SK-N-SH (cell line): ENCODE measurements around the gene EIF4E2. TPM values are rescaled to one million over a fixed set of nuclear protein-coding genes. Genes with fewer than 3 reads are reported as not detected.

Experiments used
- CTCF ChIA-PET: fragments of 300-600, 350-600 bp; formaldehyde crosslinking; extraction: SDS; loops from one replicate; lab custom pipeline; 2021; lab: Yijun Ruan, JAX
- POLR2A ChIA-PET: fragments of 350-600 bp; sonication (Branson Sonifier 250); formaldehyde crosslinking; extraction: SDS; loops from one replicate; lab custom pipeline; 2020; ENCODE audit warnings: antibody characterized with exemption, inconsistent platforms; lab: Yijun Ruan, JAX
- DNase-seq: peaks from one replicate; pipeline ENCODE4 v3.0.0; 2012
- H2AFZ ChIP-seq: fragments of 200-600 bp; sonication (generic); 2 replicates; pipeline ENCODE4 v1.8.1; 2016; ENCODE audit warnings: antibody characterized with exemption, mild to moderate bottlenecking, low read depth
- H3F3A ChIP-seq: fragments of 200-600 bp; sonication (generic); replicated peaks from 2 replicates; pipeline ENCODE3; 2016; ENCODE audit warnings: antibody characterized with exemption, mild to moderate bottlenecking; ENCODE audit not compliant: insufficient read depth
- H3K27ac ChIP-seq, 2 experiments: fragments of 200-500 bp in 1 of 2; fragments of 200-600 bp in 1 of 2; sonication (Bioruptor generic) in 1 of 2; sonication (generic), shearing (Covaris generic) in 1 of 2; 2 replicates each; pipeline versions ENCODE4 v1.5.1 to v1.6.1; 2014 to 2016; ENCODE audit warnings: low read depth in 2 of 2, inconsistent platforms in 1 of 2, low read length in 1 of 2, mild to moderate bottlenecking in 1 of 2, mixed read lengths in 1 of 2
- H3K27me3 ChIP-seq: fragments of 200-600 bp; sonication (generic), shearing (Covaris generic); 2 replicates; pipeline ENCODE4 v1.6.1; 2016; ENCODE audit warnings: mixed run types; ENCODE audit not compliant: insufficient read depth
- H3K36me3 ChIP-seq, 2 experiments: fragments of 200-500 bp in 1 of 2; fragments of 200-600 bp in 1 of 2; sonication (Bioruptor generic) in 1 of 2; sonication (generic) in 1 of 2; replicated peaks in 1 of 2; 2 replicates each; pipeline versions ENCODE3 to v1.5.1; 2014 to 2016; ENCODE audit warnings: low read length in 1 of 2, mild to moderate bottlenecking in 1 of 2; ENCODE audit not compliant: insufficient read depth in 2 of 2, control insufficient read depth in 1 of 2
- H3K4me1 ChIP-seq, 2 experiments: fragments of 200-500 bp in 1 of 2; fragments of 200-600 bp in 1 of 2; sonication (Bioruptor generic) in 1 of 2; sonication (generic), shearing (Covaris generic) in 1 of 2; 2 replicates each; pipeline versions ENCODE4 v1.5.1 to v1.6.1; 2014 to 2016; ENCODE audit warnings: low read depth in 1 of 2, low read length in 1 of 2, mixed run types in 1 of 2; ENCODE audit not compliant: insufficient read depth in 2 of 2, control insufficient read depth in 1 of 2
- H3K4me2 ChIP-seq: fragments of 200-600 bp; sonication (generic), shearing (Covaris generic); 2 replicates; pipeline ENCODE4 v1.6.1; 2017; ENCODE audit warnings: mixed run types
- H3K4me3 ChIP-seq, 2 experiments: fragments of 200-500 bp in 1 of 2; fragments of 200-600 bp in 1 of 2; sonication (Bioruptor generic) in 1 of 2; sonication (generic), shearing (Covaris generic) in 1 of 2; 2 replicates each; pipeline versions ENCODE4 v1.5.1 to v1.8.1; 2014 to 2016; ENCODE audit warnings: low read depth in 2 of 2, inconsistent platforms in 1 of 2, low read length in 1 of 2, mild to moderate bottlenecking in 1 of 2, mixed read lengths in 1 of 2, moderate library complexity in 1 of 2
- H3K79me2 ChIP-seq: fragments of 200-600 bp; sonication (generic); 2 replicates; pipeline ENCODE4 v1.8.1; 2017; ENCODE audit warnings: mild to moderate bottlenecking; ENCODE audit not compliant: insufficient read depth
- H3K9ac ChIP-seq: fragments of 200-600 bp; sonication (generic); 2 replicates; pipeline ENCODE4 v1.6.1; 2017; ENCODE audit warnings: mixed run types
- H3K9me2 ChIP-seq: fragments of 200-600 bp; sonication (generic); 2 replicates; pipeline ENCODE4 v1.6.1; 2017; ENCODE audit warnings: mixed run types
- H3K9me3 ChIP-seq: fragments of 200-600 bp; sonication (generic); 2 replicates; pipeline ENCODE4 v1.6.1; 2017; ENCODE audit warnings: mixed run types, mild to moderate bottlenecking, moderate library complexity
- H4K20me1 ChIP-seq: fragments of 200-600 bp; sonication (generic); 2 replicates; pipeline ENCODE4 v1.6.1; 2017; ENCODE audit warnings: mild to moderate bottlenecking, mixed run types; ENCODE audit not compliant: insufficient read depth
- EP300 ChIP-seq, 2 experiments: IDR thresholded peaks; 2 replicates each; pipeline versions ENCODE4 v1.4.0 to v1.6.1; 2012; ENCODE audit warnings: borderline replicate concordance in 1 of 2, low read depth in 1 of 2, low read length in 1 of 2
- FOSL2 ChIP-seq: IDR thresholded peaks from 2 replicates; pipeline ENCODE4 v1.4.0; 2012; ENCODE audit warnings: low read depth, mild to moderate bottlenecking, moderate library complexity, borderline replicate concordance
- FOXJ3 ChIP-seq: sonication (generic); formaldehyde crosslinking; IDR thresholded peaks from 2 replicates; pipeline ENCODE4 v1.5.1; 2020; ENCODE audit warnings: mild to moderate bottlenecking, missing genetic modification reagents
- FOXM1 ChIP-seq: IDR thresholded peaks from 2 replicates; pipeline ENCODE4 v1.4.0; 2012; ENCODE audit warnings: low read depth, mild to moderate bottlenecking
- GATA2 ChIP-seq: sonication (generic); formaldehyde crosslinking; IDR thresholded peaks from 2 replicates; pipeline ENCODE4 v1.5.0; 2020; ENCODE audit warnings: mild to moderate bottlenecking, missing genetic modification reagents
- JUND ChIP-seq: IDR thresholded peaks from 2 replicates; pipeline ENCODE4 v1.4.0; 2012
- MAX ChIP-seq: IDR thresholded peaks from 2 replicates; pipeline ENCODE4 v1.4.0; 2012; ENCODE audit warnings: low read depth
- MEF2A ChIP-seq: IDR thresholded peaks from 2 replicates; pipeline ENCODE4 v1.4.0; 2012; ENCODE audit warnings: low read depth, borderline replicate concordance
- NFIC ChIP-seq: IDR thresholded peaks from 2 replicates; pipeline ENCODE4 v1.4.0; 2012; ENCODE audit warnings: borderline replicate concordance
- POLR2AphosphoS5 ChIP-seq: IDR thresholded peaks from 2 replicates; pipeline ENCODE4 v1.6.1; 2012; ENCODE audit warnings: low read depth, low read length
- RCOR1 ChIP-seq: fragments of 150-350 bp; IDR thresholded peaks from 2 replicates; pipeline ENCODE4 v1.6.1; 2017; ENCODE audit warnings: antibody characterized with exemption, low read length
- REST ChIP-seq: IDR thresholded peaks from 2 replicates; pipeline ENCODE4 v1.6.1; 2012; ENCODE audit warnings: mild to moderate bottlenecking, low read depth, low read length, moderate library complexity
- RFX5 ChIP-seq: IDR thresholded peaks from 2 replicates; pipeline ENCODE4 v1.6.1; 2012; ENCODE audit warnings: mild to moderate bottlenecking, improper control_type of control experiment, low read length
- SIN3A ChIP-seq: IDR thresholded peaks from 2 replicates; pipeline ENCODE4 v1.6.1; 2012; ENCODE audit warnings: low read depth, mild to moderate bottlenecking, low read length, moderate library complexity, borderline replicate concordance
- SMC3 ChIP-seq: IDR thresholded peaks from 2 replicates; pipeline ENCODE4 v1.6.1; 2012; ENCODE audit warnings: low read depth, low read length, improper control_type of control experiment
- TEAD4 ChIP-seq: IDR thresholded peaks from 2 replicates; pipeline ENCODE4 v1.4.0; 2012; ENCODE audit warnings: mild to moderate bottlenecking, borderline replicate concordance; ENCODE audit not compliant: insufficient read depth
- YY1 ChIP-seq: IDR thresholded peaks from 2 replicates; pipeline ENCODE4 v1.4.0; 2012; ENCODE audit warnings: low read depth, mild to moderate bottlenecking
- WGBS: methylation state at CpG from one replicate; pipeline ENCODE4 v1.1.6; 2017; ENCODE audit warnings: low lambda C conversion rate; 5-methylcytosine and 5-hydroxymethylcytosine counted together
- polyA plus RNA-seq, 3 experiments: library from polyadenylated mRNA; depleted of rRNA; stranded (reverse); fragments of >200 nt; gene quantifications; 2 replicates each; pipeline ENCODE4 v1.2.3, GENCODE V29; 2012
- TF ChIP-seq, protein P1 (sequence below): fragments of 200-600 bp; sonication (generic); IDR thresholded peaks from 2 replicates; pipeline ENCODE4 v1.6.1; 2017; ENCODE audit warnings: antibody characterized with exemption, mild to moderate bottlenecking, moderate library complexity

EIF4E2 gene
- polyA plus RNA-seq, 1 of the 3 experiments (the other 2 are of a cell fraction) = 29.1 TPM

GRCh38 chr2:232556426-232556825 lies 5.9 kb downstream of the EIF4E2 start:
- WGBS = 92% methylated on average over 3 of the region's 3 CpGs
- CTCF ChIA-PET = interaction anchor here (0.6 kb wide), 1 partner anchor 709 kb away, joined by 3 read pairs; no protein-coding TSS in a partner anchor
- Histone ChIP-seq H3K4me1 (peaks cover 4 to 8% of the 10 kb centered on the region in 2 experiments; a peak in 2 of 4 replicates), H3K27ac (no peak overlapping the region), H3F3A (no peaks in the 10 kb centered on the region), H3K9ac (no peak overlapping the region), H3K79me2 (peaks cover 72% of the 10 kb centered on the region), H3K4me3 (no peak overlapping the region), H4K20me1 (peaks cover 41% of the 10 kb centered on the region), H3K4me2 (no peak overlapping the region), H3K36me3 (peaks cover 60 to 75% of the 10 kb centered on the region in 2 experiments), H3K9me2 (no peaks in the 10 kb centered on the region), H3K27me3 (no peaks in the 10 kb centered on the region), H3K9me3 (no peaks in the 10 kb centered on the region), H2AFZ (no peak overlapping the region)
- POLR2A ChIA-PET = no interaction called here
- DNase-seq = no peak
- TF ChIP-seq POLR2AphosphoS5 = no peak
- TF ChIP-seq RFX5 = no peak
- TF ChIP-seq RCOR1 = no peak
- no peak for TF ChIP-seq SMC3
- no peak for TF ChIP-seq FOSL2
- TF ChIP-seq MEF2A = no peak
- no peak for TF ChIP-seq TEAD4
- no peak for TF ChIP-seq GATA2 (CRISPR knock-in tag)
- no peak for TF ChIP-seq FOXJ3 (CRISPR knock-in tag)
- TF ChIP-seq SIN3A = no peak
- TF ChIP-seq NFIC = no peak
- TF ChIP-seq EP300 (IDR thresholded peaks at IDR 0.05; ENCODE audit: borderline replicate concordance in 1 of 2, low read depth in 1 of 2, low read length in 1 of 2) = no peak
- TF ChIP-seq YY1 = no peak
- TF ChIP-seq, protein P1, sequence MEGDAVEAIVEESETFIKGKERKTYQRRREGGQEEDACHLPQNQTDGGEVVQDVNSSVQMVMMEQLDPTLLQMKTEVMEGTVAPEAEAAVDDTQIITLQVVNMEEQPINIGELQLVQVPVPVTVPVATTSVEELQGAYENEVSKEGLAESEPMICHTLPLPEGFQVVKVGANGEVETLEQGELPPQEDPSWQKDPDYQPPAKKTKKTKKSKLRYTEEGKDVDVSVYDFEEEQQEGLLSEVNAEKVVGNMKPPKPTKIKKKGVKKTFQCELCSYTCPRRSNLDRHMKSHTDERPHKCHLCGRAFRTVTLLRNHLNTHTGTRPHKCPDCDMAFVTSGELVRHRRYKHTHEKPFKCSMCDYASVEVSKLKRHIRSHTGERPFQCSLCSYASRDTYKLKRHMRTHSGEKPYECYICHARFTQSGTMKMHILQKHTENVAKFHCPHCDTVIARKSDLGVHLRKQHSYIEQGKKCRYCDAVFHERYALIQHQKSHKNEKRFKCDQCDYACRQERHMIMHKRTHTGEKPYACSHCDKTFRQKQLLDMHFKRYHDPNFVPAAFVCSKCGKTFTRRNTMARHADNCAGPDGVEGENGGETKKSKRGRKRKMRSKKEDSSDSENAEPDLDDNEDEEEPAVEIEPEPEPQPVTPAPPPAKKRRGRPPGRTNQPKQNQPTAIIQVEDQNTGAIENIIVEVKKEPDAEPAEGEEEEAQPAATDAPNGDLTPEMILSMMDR = no peak
- no peak for TF ChIP-seq JUND

DNA sequence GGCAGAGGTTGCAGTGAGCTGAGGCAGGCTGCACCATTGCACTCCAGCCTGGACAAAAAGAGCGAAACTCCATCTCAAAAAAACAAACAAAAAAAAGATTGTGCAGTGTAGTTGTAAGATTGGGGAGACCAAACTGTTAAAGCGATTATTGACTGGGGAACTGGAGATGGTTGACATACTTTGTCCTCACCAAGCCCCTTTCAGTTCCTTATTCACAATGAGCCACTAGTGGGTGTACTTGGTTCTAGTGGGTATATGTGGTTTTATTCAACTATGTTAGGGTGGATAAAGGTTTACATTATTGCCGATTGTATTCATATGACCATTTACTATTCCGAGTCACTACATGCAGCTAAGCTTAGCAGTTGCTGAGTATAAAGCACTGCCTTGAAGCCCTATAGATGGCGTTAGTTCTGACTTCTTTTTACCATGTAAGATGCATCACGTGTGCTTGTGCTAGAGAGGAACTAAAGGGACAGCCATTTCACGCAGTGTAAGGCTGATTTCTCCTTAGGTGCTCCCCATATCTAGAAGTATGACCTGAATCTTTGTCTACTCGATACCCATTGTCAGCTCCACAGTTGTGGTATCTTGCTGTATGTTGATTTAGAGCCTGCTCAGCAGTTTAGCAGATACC lies 12.1 kb downstream of the EIF4E2 start:
- no peaks in the 10 kb centered on the region for H3F3A ChIP-seq
- TF ChIP-seq MAX (no peak), FOXM1 (no peak), MEF2A (no peak), POLR2AphosphoS5 (no peak), NFIC (no peak), REST (no peak), YY1 (no peak)
- no peaks in the 10 kb centered on the region; the same call in 1 of the 2 replicates for H4K20me1 ChIP-seq
- H3K79me2 ChIP-seq = peaks cover 16% of the 10 kb centered on the region; the same call in 1 of the 2 replicates
- H3K4me3 ChIP-seq = no peak overlapping the region
- no peaks in the 10 kb centered on the region for H3K9me2 ChIP-seq
- no peak overlapping the region for H2AFZ ChIP-seq
- H3K9ac ChIP-seq = no peak overlapping the region
- no peak overlapping the region for H3K27ac ChIP-seq
- H3K4me1 ChIP-seq = no peaks in the 10 kb centered on the region
- ChIA-PET POLR2A (no interaction called here), CTCF (interaction anchor here (0.9 kb wide), 1 partner anchor 18 kb away, joined by 3 read pairs; no protein-coding TSS in a partner anchor)
- no peaks in the 10 kb centered on the region for H3K27me3 ChIP-seq
- DNase-seq = no peak
- no peak overlapping the region for H3K4me2 ChIP-seq
- no peaks in the 10 kb centered on the region for H3K9me3 ChIP-seq
- WGBS = 85% methylated on average over 8 of the region's 8 CpGs
- H3K36me3 ChIP-seq = peaks cover 66 to 69% of the 10 kb centered on the region in 2 experiments
